Measurements from ENCODE around the gene GHRL.
"Not testable (repeated sequence)": the region's sequence is repeated elsewhere in the genome, so short reads cannot be mapped to it uniquely, and the experiment has no call there.

The GHRL gene

GRCh38 chr3:10299679-10300078, 6.9 kb upstream of the GHRL start:
- H3K27me3 ChIP-seq (ENCODE audit: low read length), result no peaks in the 10 kb centered on the region
- H3K4me2 ChIP-seq (ENCODE audit: low read depth, low read length, poor library complexity, severe bottlenecking), result no peak overlapping the region
- no peak overlapping the region for H3K27ac ChIP-seq (ENCODE audit: low read depth, low read length)
- H3K79me2 ChIP-seq (ENCODE audit: insufficient read depth, low read length), result no peaks in the 10 kb centered on the region
- no peaks in the 10 kb centered on the region for H4K20me1 ChIP-seq (ENCODE audit: low read depth, low read length)
- H3K9ac ChIP-seq (ENCODE audit: low read length), result no peak overlapping the region
- no peak overlapping the region for H3K4me3 ChIP-seq (ENCODE audit: insufficient read depth, low read length, poor library complexity, severe bottlenecking)
- H3F3A ChIP-seq (ENCODE audit: insufficient read depth), result no peaks in the 10 kb centered on the region
- no peak overlapping the region for H2AFZ ChIP-seq (ENCODE audit: low read depth, low read length, severe bottlenecking)
- H3K9me2 ChIP-seq (replicated peaks; ENCODE audit: insufficient read depth, low read length), result no peaks in the 10 kb centered on the region
- H3K36me3 ChIP-seq (ENCODE audit: low read length), result no peaks in the 10 kb centered on the region; the same call in 1 of the 2 replicates
- TF ChIP-seq EZH2phosphoT487 (conservative IDR thresholded peaks at IDR 0.05; ENCODE audit: low read length), result no peak
- TF ChIP-seq CTCF (IDR thresholded peaks at IDR 0.05; ENCODE audit: insufficient read depth, low read length, poor library complexity, severe bottlenecking), result no peak
- no peaks in the 10 kb centered on the region for H3K9me3 ChIP-seq (ENCODE audit: insufficient read depth, low read length)

- H3K27ac ChIP-seq (ENCODE audit: low read depth, low read length), result no peak overlapping the region
- TF ChIP-seq EZH2phosphoT487 (conservative IDR thresholded peaks at IDR 0.05; ENCODE audit: low read length) (no peak), CTCF (IDR thresholded peaks at IDR 0.05; ENCODE audit: insufficient read depth, low read length, poor library complexity, severe bottlenecking) (no peak)
These were observed 6.4 kb upstream of the GHRL start for GRCh38 chr3:10299175-10299574.

GRCh38 chr3:10298064-10298463, 5.3 kb upstream of the GHRL start:
- not testable (repeated sequence) for H2AFZ ChIP-seq (ENCODE audit: low read depth, low read length, severe bottlenecking); H4K20me1 ChIP-seq (ENCODE audit: low read depth, low read length); H3K27ac ChIP-seq (ENCODE audit: low read depth, low read length); H3K9ac ChIP-seq (ENCODE audit: low read length); H3K4me2 ChIP-seq (ENCODE audit: low read depth, low read length, poor library complexity, severe bottlenecking); H3K36me3 ChIP-seq (ENCODE audit: low read length); H3K9me3 ChIP-seq (ENCODE audit: insufficient read depth, low read length); H3F3A ChIP-seq (ENCODE audit: insufficient read depth); H3K79me2 ChIP-seq (ENCODE audit: insufficient read depth, low read length); H3K4me3 ChIP-seq (ENCODE audit: insufficient read depth, low read length, poor library complexity, severe bottlenecking); H3K9me2 ChIP-seq (replicated peaks; ENCODE audit: insufficient read depth, low read length); H3K27me3 ChIP-seq (ENCODE audit: low read length)

More at GRCh38 chr3:10299175-10299574, 6.4 kb upstream of the GHRL start:
- H3K36me3 ChIP-seq (ENCODE audit: low read length), result no peaks in the 10 kb centered on the region; the same call in 1 of the 2 replicates
- H3F3A ChIP-seq (ENCODE audit: insufficient read depth), result no peaks in the 10 kb centered on the region
- no peaks in the 10 kb centered on the region for H3K27me3 ChIP-seq (ENCODE audit: low read length)
- no peak overlapping the region for H3K9ac ChIP-seq (ENCODE audit: low read length)
- no peaks in the 10 kb centered on the region for H3K9me2 ChIP-seq (replicated peaks; ENCODE audit: insufficient read depth, low read length)
- no peak overlapping the region for H3K4me3 ChIP-seq (ENCODE audit: insufficient read depth, low read length, poor library complexity, severe bottlenecking)
- no peak overlapping the region for H2AFZ ChIP-seq (ENCODE audit: low read depth, low read length, severe bottlenecking)
- no peaks in the 10 kb centered on the region for H4K20me1 ChIP-seq (ENCODE audit: low read depth, low read length)
- no peaks in the 10 kb centered on the region for H3K79me2 ChIP-seq (ENCODE audit: insufficient read depth, low read length)
- H3K9me3 ChIP-seq (ENCODE audit: insufficient read depth, low read length), result no peaks in the 10 kb centered on the region
- H3K4me2 ChIP-seq (ENCODE audit: low read depth, low read length, poor library complexity, severe bottlenecking), result no peak overlapping the region

- Histone ChIP-seq H3K4me2 (ENCODE audit: low read depth, low read length, poor library complexity, severe bottlenecking) (no peak overlapping the region), H3K27ac (ENCODE audit: low read depth, low read length) (no peak overlapping the region), H3K9me2 (replicated peaks; ENCODE audit: insufficient read depth, low read length) (no peaks in the 10 kb centered on the region), H3F3A (ENCODE audit: insufficient read depth) (peaks cover 4% of the 10 kb centered on the region; the same call in 1 of the 2 replicates), H3K27me3 (ENCODE audit: low read length) (no peaks in the 10 kb centered on the region), H3K79me2 (ENCODE audit: insufficient read depth, low read length) (no peaks in the 10 kb centered on the region), H3K9me3 (ENCODE audit: insufficient read depth, low read length) (no peaks in the 10 kb centered on the region), H2AFZ (ENCODE audit: low read depth, low read length, severe bottlenecking) (no peak overlapping the region), H3K9ac (ENCODE audit: low read length) (no peak overlapping the region), H3K36me3 (ENCODE audit: low read length) (no peaks in the 10 kb centered on the region), H4K20me1 (ENCODE audit: low read depth, low read length) (no peaks in the 10 kb centered on the region), H3K4me3 (ENCODE audit: insufficient read depth, low read length, poor library complexity, severe bottlenecking) (no peak overlapping the region)
- TF ChIP-seq CTCF (IDR thresholded peaks at IDR 0.05; ENCODE audit: insufficient read depth, low read length, poor library complexity, severe bottlenecking) (no peak), EZH2phosphoT487 (conservative IDR thresholded peaks at IDR 0.05; ENCODE audit: low read length) (no peak)
These were observed 1.4 kb upstream of the GHRL start for GRCh38 chr3:10294030-10294586.
